SK-N-SH (cell line): ENCODE measurements around the gene ENTPD6. TPM values are rescaled to one million over a fixed set of nuclear protein-coding genes. Genes with fewer than 3 reads are reported as not detected.

Source experiments
- CTCF ChIA-PET: fragments of 300-600, 350-600 bp; formaldehyde crosslinking; extraction: SDS; loops from one replicate; lab custom pipeline; 2021; lab: Yijun Ruan, JAX
- POLR2A ChIA-PET: fragments of 350-600 bp; sonication (Branson Sonifier 250); formaldehyde crosslinking; extraction: SDS; loops from one replicate; lab custom pipeline; 2020; ENCODE audit warnings: antibody characterized with exemption, inconsistent platforms; lab: Yijun Ruan, JAX
- DNase-seq: peaks from one replicate; pipeline ENCODE4 v3.0.0; 2012
- H2AFZ ChIP-seq: fragments of 200-600 bp; sonication (generic); 2 replicates; pipeline ENCODE4 v1.8.1; 2016; ENCODE audit warnings: antibody characterized with exemption, mild to moderate bottlenecking, low read depth
- H3F3A ChIP-seq: fragments of 200-600 bp; sonication (generic); replicated peaks from 2 replicates; pipeline ENCODE3; 2016; ENCODE audit warnings: antibody characterized with exemption, mild to moderate bottlenecking; ENCODE audit not compliant: insufficient read depth
- H3K27ac ChIP-seq, 2 experiments: fragments of 200-500 bp in 1 of 2; fragments of 200-600 bp in 1 of 2; sonication (Bioruptor generic) in 1 of 2; sonication (generic), shearing (Covaris generic) in 1 of 2; 2 replicates each; pipeline versions ENCODE4 v1.5.1 to v1.6.1; 2014 to 2016; ENCODE audit warnings: low read depth in 2 of 2, inconsistent platforms in 1 of 2, low read length in 1 of 2, mild to moderate bottlenecking in 1 of 2, mixed read lengths in 1 of 2
- H3K27me3 ChIP-seq: fragments of 200-600 bp; sonication (generic), shearing (Covaris generic); 2 replicates; pipeline ENCODE4 v1.6.1; 2016; ENCODE audit warnings: mixed run types; ENCODE audit not compliant: insufficient read depth
- H3K36me3 ChIP-seq, 2 experiments: fragments of 200-500 bp in 1 of 2; fragments of 200-600 bp in 1 of 2; sonication (Bioruptor generic) in 1 of 2; sonication (generic) in 1 of 2; replicated peaks in 1 of 2; 2 replicates each; pipeline versions ENCODE3 to v1.5.1; 2014 to 2016; ENCODE audit warnings: low read length in 1 of 2, mild to moderate bottlenecking in 1 of 2; ENCODE audit not compliant: insufficient read depth in 2 of 2, control insufficient read depth in 1 of 2
- H3K4me1 ChIP-seq, 2 experiments: fragments of 200-500 bp in 1 of 2; fragments of 200-600 bp in 1 of 2; sonication (Bioruptor generic) in 1 of 2; sonication (generic), shearing (Covaris generic) in 1 of 2; 2 replicates each; pipeline versions ENCODE4 v1.5.1 to v1.6.1; 2014 to 2016; ENCODE audit warnings: low read depth in 1 of 2, low read length in 1 of 2, mixed run types in 1 of 2; ENCODE audit not compliant: insufficient read depth in 2 of 2, control insufficient read depth in 1 of 2
- H3K4me2 ChIP-seq: fragments of 200-600 bp; sonication (generic), shearing (Covaris generic); 2 replicates; pipeline ENCODE4 v1.6.1; 2017; ENCODE audit warnings: mixed run types
- H3K4me3 ChIP-seq, 2 experiments: fragments of 200-500 bp in 1 of 2; fragments of 200-600 bp in 1 of 2; sonication (Bioruptor generic) in 1 of 2; sonication (generic), shearing (Covaris generic) in 1 of 2; 2 replicates each; pipeline versions ENCODE4 v1.5.1 to v1.8.1; 2014 to 2016; ENCODE audit warnings: low read depth in 2 of 2, inconsistent platforms in 1 of 2, low read length in 1 of 2, mild to moderate bottlenecking in 1 of 2, mixed read lengths in 1 of 2, moderate library complexity in 1 of 2
- H3K79me2 ChIP-seq: fragments of 200-600 bp; sonication (generic); 2 replicates; pipeline ENCODE4 v1.8.1; 2017; ENCODE audit warnings: mild to moderate bottlenecking; ENCODE audit not compliant: insufficient read depth
- H3K9ac ChIP-seq: fragments of 200-600 bp; sonication (generic); 2 replicates; pipeline ENCODE4 v1.6.1; 2017; ENCODE audit warnings: mixed run types
- H3K9me2 ChIP-seq: fragments of 200-600 bp; sonication (generic); 2 replicates; pipeline ENCODE4 v1.6.1; 2017; ENCODE audit warnings: mixed run types
- H3K9me3 ChIP-seq: fragments of 200-600 bp; sonication (generic); 2 replicates; pipeline ENCODE4 v1.6.1; 2017; ENCODE audit warnings: mixed run types, mild to moderate bottlenecking, moderate library complexity
- H4K20me1 ChIP-seq: fragments of 200-600 bp; sonication (generic); 2 replicates; pipeline ENCODE4 v1.6.1; 2017; ENCODE audit warnings: mild to moderate bottlenecking, mixed run types; ENCODE audit not compliant: insufficient read depth
- CHD2 ChIP-seq: fragments of 150-350 bp; IDR thresholded peaks from 2 replicates; pipeline ENCODE4 v1.6.1; 2018; ENCODE audit warnings: low read length; ENCODE audit not compliant: partially characterized antibody
- ELF1 ChIP-seq: IDR thresholded peaks from 2 replicates; pipeline ENCODE4 v1.4.0; 2012
- EP300 ChIP-seq, 2 experiments: IDR thresholded peaks; 2 replicates each; pipeline versions ENCODE4 v1.4.0 to v1.6.1; 2012; ENCODE audit warnings: borderline replicate concordance in 1 of 2, low read depth in 1 of 2, low read length in 1 of 2
- FOSL2 ChIP-seq: IDR thresholded peaks from 2 replicates; pipeline ENCODE4 v1.4.0; 2012; ENCODE audit warnings: low read depth, mild to moderate bottlenecking, moderate library complexity, borderline replicate concordance
- GABPA ChIP-seq: IDR thresholded peaks from 2 replicates; pipeline ENCODE4 v1.4.0; 2012; ENCODE audit warnings: low read depth, mild to moderate bottlenecking
- GATA2 ChIP-seq: sonication (generic); formaldehyde crosslinking; IDR thresholded peaks from 2 replicates; pipeline ENCODE4 v1.5.0; 2020; ENCODE audit warnings: mild to moderate bottlenecking, missing genetic modification reagents
- IRF3 ChIP-seq: fragments of 150-350 bp; IDR thresholded peaks from 2 replicates; pipeline ENCODE4 v1.6.1; 2016; ENCODE audit warnings: mild to moderate bottlenecking, low read depth, low read length
- MAX ChIP-seq: IDR thresholded peaks from 2 replicates; pipeline ENCODE4 v1.4.0; 2012; ENCODE audit warnings: low read depth
- MXI1 ChIP-seq: IDR thresholded peaks from 2 replicates; pipeline ENCODE4 v1.6.1; 2012; ENCODE audit warnings: mild to moderate bottlenecking, low read depth, low read length, improper control_type of control experiment
- NRF1 ChIP-seq: IDR thresholded peaks from 2 replicates; pipeline ENCODE4 v1.6.1; 2012; ENCODE audit warnings: low read depth, mild to moderate bottlenecking, low read length
- PBX3 ChIP-seq: IDR thresholded peaks from 2 replicates; pipeline ENCODE4; 2012
- RAD21 ChIP-seq: IDR thresholded peaks from 2 replicates; pipeline ENCODE4 v1.6.1; 2012; ENCODE audit warnings: mild to moderate bottlenecking, low read length
- RFX5 ChIP-seq: IDR thresholded peaks from 2 replicates; pipeline ENCODE4 v1.6.1; 2012; ENCODE audit warnings: mild to moderate bottlenecking, improper control_type of control experiment, low read length
- RXRA ChIP-seq: IDR thresholded peaks from 2 replicates; pipeline ENCODE4 v1.4.0; 2012; ENCODE audit warnings: low read depth, mild to moderate bottlenecking, borderline replicate concordance
- SIN3A ChIP-seq: IDR thresholded peaks from 2 replicates; pipeline ENCODE4 v1.6.1; 2012; ENCODE audit warnings: low read depth, mild to moderate bottlenecking, low read length, moderate library complexity, borderline replicate concordance
- TAF1 ChIP-seq: IDR thresholded peaks from 2 replicates; pipeline ENCODE4 v1.6.1; 2012; ENCODE audit warnings: low read depth, mild to moderate bottlenecking, low read length, moderate library complexity, borderline replicate concordance
- TEAD4 ChIP-seq: IDR thresholded peaks from 2 replicates; pipeline ENCODE4 v1.4.0; 2012; ENCODE audit warnings: mild to moderate bottlenecking, borderline replicate concordance; ENCODE audit not compliant: insufficient read depth
- USF1 ChIP-seq: IDR thresholded peaks from 2 replicates; pipeline ENCODE4 v1.4.0; 2012; ENCODE audit warnings: low read depth, borderline replicate concordance
- USF2 ChIP-seq: fragments of 150-350 bp; IDR thresholded peaks from 2 replicates; pipeline ENCODE4 v1.6.1; 2017; ENCODE audit warnings: antibody characterized with exemption, low read length, low read depth, borderline replicate concordance
- WGBS: methylation state at CpG from one replicate; pipeline ENCODE4 v1.1.6; 2017; ENCODE audit warnings: low lambda C conversion rate; 5-methylcytosine and 5-hydroxymethylcytosine counted together
- polyA plus RNA-seq, 3 experiments: library from polyadenylated mRNA; depleted of rRNA; stranded (reverse); fragments of >200 nt; gene quantifications; 2 replicates each; pipeline ENCODE4 v1.2.3, GENCODE V29; 2012

Gene ENTPD6
- polyA plus RNA-seq, 1 of the 3 experiments (the other 2 are of a cell fraction) = 76.1 TPM

- H2AFZ ChIP-seq = no peak overlapping the region
These were observed 47.1 kb upstream of the ENTPD6 start for GRCh38 chr20:25148181-25148981.

More at GRCh38 chr20:25148181-25148981, 47.1 kb upstream of the ENTPD6 start:
- H3K27me3 ChIP-seq = peaks cover 11% of the 10 kb centered on the region
- no peaks in the 10 kb centered on the region for H3K9me3 ChIP-seq
- no peak for TF ChIP-seq GATA2 (CRISPR knock-in tag)
- no peak for TF ChIP-seq CHD2
- no peak for TF ChIP-seq NRF1
- no peak for TF ChIP-seq TEAD4
- no peak for TF ChIP-seq SIN3A
- no peak for TF ChIP-seq IRF3
- no peak for TF ChIP-seq TAF1
- TF ChIP-seq MAX = no peak
- TF ChIP-seq RXRA = no peak
- no peak for TF ChIP-seq MXI1
- no peak for TF ChIP-seq EP300 (IDR thresholded peaks at IDR 0.05; ENCODE audit: borderline replicate concordance in 1 of 2, low read depth in 1 of 2, low read length in 1 of 2)
- no peak for TF ChIP-seq USF1
- no peak for TF ChIP-seq GABPA
- no peak for TF ChIP-seq RAD21
- TF ChIP-seq ELF1 = no peak
- no peak for TF ChIP-seq FOSL2
- no peak for TF ChIP-seq RFX5
- no peak for TF ChIP-seq USF2
- no peak for TF ChIP-seq PBX3
- WGBS = 43% methylated on average over 42 of the region's 61 CpGs
- peak; percentile 56 for DNase-seq
- no peak overlapping the region for H3K9ac ChIP-seq
- no peaks in the 10 kb centered on the region for H3K79me2 ChIP-seq
- no peak overlapping the region for H3K27ac ChIP-seq
- CTCF ChIA-PET = interaction anchor here (1.0 to 1.1 kb wide), 2 partner anchors 8 to 26 kb away, joined by 3 read pairs; no protein-coding TSS in a partner anchor
- H4K20me1 ChIP-seq = no peaks in the 10 kb centered on the region
- H3K4me2 ChIP-seq = no peak overlapping the region
- POLR2A ChIA-PET = no interaction called here
- H3K36me3 ChIP-seq = no peaks in the 10 kb centered on the region
- no peak overlapping the region for H3K4me3 ChIP-seq
- peaks cover 0 to 3% of the 10 kb centered on the region in 2 experiments; a peak in 1 of 4 replicates for H3K4me1 ChIP-seq
- no peaks in the 10 kb centered on the region for H3K9me2 ChIP-seq
- H3F3A ChIP-seq = no peaks in the 10 kb centered on the region
